Gastrocnemius medialis (tissue), 4 donors: ENCODE measurements around the gene FUNDC2. TPM values are rescaled to one million over a fixed set of nuclear protein-coding genes. Genes with fewer than 3 reads are reported as not detected.

Experiments used
- ATAC-seq, 2 donors: fragments of 150-250 bp; one replicate each; pipeline ENCODE4 v1.9.1; 2016
- DNase-seq, 2 donors: peaks; one replicate each; pipeline ENCODE4 v3.0.0-alpha.2; 2019
- H3K27ac ChIP-seq, 4 donors: fragments of 200-600 bp; sonication (generic); 1 replicate in 1 of 4; 2 replicates in 3 of 4; pipeline ENCODE4 v1.5.1; 2016 to 2018; ENCODE audit warnings: mild to moderate bottlenecking in 2 of 4, moderate library complexity in 1 of 4
- H3K27me3 ChIP-seq, 3 donors: fragments of 200-600 bp; sonication (generic) in 2 of 3; 1 replicate in 1 of 3; 2 replicates in 2 of 3; pipeline versions ENCODE4 v1.5.1 to v1.6.0; 2016 to 2019; ENCODE audit warnings: mild to moderate bottlenecking in 1 of 3, moderate library complexity in 1 of 3
- H3K36me3 ChIP-seq, 2 donors: fragments of 200-600 bp; sonication (generic) in 1 of 2; one replicate each; pipeline ENCODE4 v1.5.1; 2017 to 2018
- H3K4me1 ChIP-seq, 2 donors: fragments of 200-600 bp; sonication (generic) in 1 of 2; one replicate each; pipeline ENCODE4 v1.5.1; 2016 to 2017; ENCODE audit warnings: mild to moderate bottlenecking in 2 of 2
- H3K4me3 ChIP-seq, 4 donors: fragments of 200-600 bp; sonication (generic) in 3 of 4; 1 replicate in 1 of 4; 2 replicates in 3 of 4; pipeline ENCODE4 v1.5.1; 2016 to 2019; ENCODE audit warnings: mild to moderate bottlenecking in 2 of 4
- H3K9me3 ChIP-seq, 3 donors: fragments of 200-600 bp; sonication (generic) in 2 of 3; 1 replicate in 1 of 3; 2 replicates in 2 of 3; pipeline ENCODE4 v1.5.1; 2016 to 2019
- POLR2A ChIP-seq, 2 donors: fragments of 450-650 bp; IDR thresholded peaks; one replicate each; pipeline ENCODE4 v1.6.1; 2017; ENCODE audit warnings: antibody characterized with exemption in 2 of 2, mild to moderate bottlenecking in 2 of 2, moderate library complexity in 2 of 2
- in situ Hi-C, 4 donors: fragments of 200-750 bp; cut with MboI; loops; one replicate each; pipeline versions ENCODE4 v1.15.0 to v1.8.0; 2017; ENCODE audit warnings: low sequenced_read_pairs in 4 of 4
- intact Hi-C: fragments of 100-400 bp; cut with DNase I; formaldehyde crosslinking; loops from one replicate; pipeline ENCODE4 v1.15.1; 2023; ENCODE audit warnings: low total_unique reads
- total RNA-seq, 4 donors: library from RNA; depleted of rRNA; stranded (reverse); fragments of >200 nt; gene quantifications; one replicate each; pipeline versions ENCODE4 v1.1.0 to v1.2.3, GENCODE V29; 2016
- TF ChIP-seq, protein P1 (sequence below), 5 experiments: fragments of 450-650 bp in 3 of 5; fragments of 200-600 bp in 2 of 5; sonication (generic) in 2 of 5; IDR thresholded peaks in 4 of 5; conservative IDR thresholded peaks in 1 of 5; 1 replicate in 4 of 5; 2 replicates in 1 of 5; pipeline ENCODE4 v1.5.1; 2016 to 2019; ENCODE audit warnings: antibody characterized with exemption in 5 of 5, mild to moderate bottlenecking in 3 of 5, moderate library complexity in 3 of 5

The FUNDC2 gene
- total RNA-seq, 4 donors from 2014 or later, result 141 to 267 (median 183) TPM

DNA sequence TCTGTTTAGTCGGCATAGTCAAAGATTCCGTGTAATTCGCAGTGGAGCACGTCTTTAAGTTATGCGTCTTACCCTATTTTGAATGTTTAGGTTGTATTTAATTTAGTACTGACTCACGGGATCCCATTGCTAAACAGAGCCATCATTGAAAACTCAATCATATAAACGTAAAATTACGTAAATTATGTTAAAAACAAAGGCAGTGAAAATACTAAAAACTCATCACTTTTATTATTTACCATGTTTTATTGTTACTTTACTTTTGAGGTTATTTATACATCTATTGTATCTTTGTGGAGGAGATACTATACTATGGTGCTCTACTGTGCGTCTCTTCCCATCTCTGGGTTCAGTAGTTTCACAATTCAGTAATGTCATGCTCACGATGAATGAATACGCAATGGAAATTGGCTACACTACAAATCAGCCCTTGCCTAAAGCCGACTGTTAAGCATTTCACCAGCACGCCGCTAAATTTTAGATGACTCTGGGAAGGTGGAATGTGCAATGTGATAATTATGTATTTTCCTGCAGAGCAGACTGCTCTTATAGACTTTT lies 944 bp downstream of the FUNDC2 start:
- ATAC-seq (peak; percentile 79 to 80), DNase-seq (peak; percentile 15 to 36)
- TF ChIP-seq, protein P1, sequence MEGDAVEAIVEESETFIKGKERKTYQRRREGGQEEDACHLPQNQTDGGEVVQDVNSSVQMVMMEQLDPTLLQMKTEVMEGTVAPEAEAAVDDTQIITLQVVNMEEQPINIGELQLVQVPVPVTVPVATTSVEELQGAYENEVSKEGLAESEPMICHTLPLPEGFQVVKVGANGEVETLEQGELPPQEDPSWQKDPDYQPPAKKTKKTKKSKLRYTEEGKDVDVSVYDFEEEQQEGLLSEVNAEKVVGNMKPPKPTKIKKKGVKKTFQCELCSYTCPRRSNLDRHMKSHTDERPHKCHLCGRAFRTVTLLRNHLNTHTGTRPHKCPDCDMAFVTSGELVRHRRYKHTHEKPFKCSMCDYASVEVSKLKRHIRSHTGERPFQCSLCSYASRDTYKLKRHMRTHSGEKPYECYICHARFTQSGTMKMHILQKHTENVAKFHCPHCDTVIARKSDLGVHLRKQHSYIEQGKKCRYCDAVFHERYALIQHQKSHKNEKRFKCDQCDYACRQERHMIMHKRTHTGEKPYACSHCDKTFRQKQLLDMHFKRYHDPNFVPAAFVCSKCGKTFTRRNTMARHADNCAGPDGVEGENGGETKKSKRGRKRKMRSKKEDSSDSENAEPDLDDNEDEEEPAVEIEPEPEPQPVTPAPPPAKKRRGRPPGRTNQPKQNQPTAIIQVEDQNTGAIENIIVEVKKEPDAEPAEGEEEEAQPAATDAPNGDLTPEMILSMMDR (IDR thresholded peaks at IDR 0.05 in 4 of 5, conservative IDR thresholded peaks at IDR 0.05 in 1 of 5), result no peak
- TF ChIP-seq POLR2A (IDR thresholded peaks at IDR 0.05), result peak; percentile 76 to 79
- intact Hi-C loops, result loop anchor here (2.0 to 5.0 kb wide), 4 partner anchors 21 to 45 kb away; partner anchors contain the start of genes BRCC3, CMC4 and MTCP1
- Histone ChIP-seq H3K36me3 (no peaks in the 10 kb centered on the region), H3K4me3 (peak overlapping the region; percentile 61 to 72 (median 64)), H3K4me1 (peaks cover 3 to 16% of the 10 kb centered on the region in 2 donors), H3K27me3 (no peaks in the 10 kb centered on the region), H3K9me3 (no peaks in the 10 kb centered on the region), H3K27ac (peak overlapping the region; percentile 88 to 98 (median 94))
- in situ Hi-C loops, result no loop called here

DNA sequence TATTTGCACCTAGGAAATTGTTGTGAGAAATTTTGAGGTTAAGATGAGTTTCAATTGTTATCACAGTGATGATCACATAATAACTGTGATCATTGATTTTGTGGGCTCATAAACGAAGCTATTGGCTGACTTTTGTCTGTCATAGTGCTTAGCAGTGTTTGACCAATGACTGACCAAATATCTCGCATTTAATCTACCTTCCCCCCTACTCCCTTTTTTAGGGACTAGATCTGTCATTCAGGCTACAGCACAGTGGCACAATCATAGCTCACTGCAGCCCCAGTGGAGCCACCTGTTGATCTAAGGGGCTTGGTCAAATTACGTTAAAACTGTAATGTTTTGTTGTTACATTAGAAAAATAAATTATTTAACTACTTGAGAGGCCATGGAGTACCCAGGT lies 1.5 kb downstream of the FUNDC2 start:
- intact Hi-C loops, result loop anchor here (5.0 kb wide), 2 partner anchors 44 to 46 kb away; partner anchors contain the start of genes BRCC3, CMC4 and MTCP1
- peak overlapping the region; percentile 88 to 98 (median 94) for H3K27ac ChIP-seq

DNA sequence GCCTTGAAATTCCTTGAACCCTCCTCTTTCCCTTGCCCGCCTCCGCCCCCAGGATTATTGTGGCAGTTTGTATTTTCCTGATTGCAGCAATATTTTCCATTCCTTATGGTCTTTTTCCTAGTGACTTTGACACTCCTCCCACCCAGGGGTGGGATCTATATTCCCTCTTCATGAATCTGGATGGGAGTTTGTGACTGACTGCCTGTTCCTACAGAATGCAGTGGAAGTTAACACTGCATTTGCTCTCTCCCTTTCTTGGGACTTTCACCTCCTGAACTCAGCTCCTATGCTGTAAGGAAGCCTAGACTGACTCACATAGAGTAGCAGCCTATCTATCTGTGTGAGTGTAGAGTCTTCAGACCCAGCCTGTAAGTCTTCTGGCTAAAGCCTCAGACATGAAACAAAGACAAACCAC lies 2.2 kb downstream of the FUNDC2 start:
- in situ Hi-C loops, result no loop called here
- H3K36me3 ChIP-seq, result no peaks in the 10 kb centered on the region
- H3K27ac ChIP-seq, result peak overlapping the region; percentile 88 to 98 (median 94)
- peak overlapping the region; percentile 21 to 63 (median 42) for H3K4me3 ChIP-seq
- no peaks in the 10 kb centered on the region for H3K27me3 ChIP-seq
- peak in 1 of 2 donors; percentile 27 for TF ChIP-seq POLR2A (IDR thresholded peaks at IDR 0.05)
- TF ChIP-seq, protein P1 (IDR thresholded peaks at IDR 0.05 in 4 of 5, conservative IDR thresholded peaks at IDR 0.05 in 1 of 5), result no peak
- DNase-seq (no peak), ATAC-seq (peak; percentile 21 to 40)
- intact Hi-C loops, result loop anchor here (5.0 kb wide), 2 partner anchors 43 to 47 kb away; partner anchors contain the start of genes BRCC3, CMC4 and MTCP1
- peaks cover 3 to 16% of the 10 kb centered on the region in 2 donors for H3K4me1 ChIP-seq
- no peaks in the 10 kb centered on the region for H3K9me3 ChIP-seq

More for the DNA sequence above, 1.5 kb downstream of the FUNDC2 start:
- Histone ChIP-seq H3K4me3 (peak overlapping the region; percentile 61 to 72 (median 64)), H3K9me3 (no peaks in the 10 kb centered on the region), H3K27me3 (no peaks in the 10 kb centered on the region), H3K36me3 (no peaks in the 10 kb centered on the region), H3K4me1 (peaks cover 3 to 16% of the 10 kb centered on the region in 2 donors)
- no peak for ATAC-seq
- in situ Hi-C loops, result no loop called here
- TF ChIP-seq, protein P1 (IDR thresholded peaks at IDR 0.05 in 4 of 5, conservative IDR thresholded peaks at IDR 0.05 in 1 of 5), result no peak
- TF ChIP-seq POLR2A (IDR thresholded peaks at IDR 0.05), result no peak
- DNase-seq, result no peak

DNA sequence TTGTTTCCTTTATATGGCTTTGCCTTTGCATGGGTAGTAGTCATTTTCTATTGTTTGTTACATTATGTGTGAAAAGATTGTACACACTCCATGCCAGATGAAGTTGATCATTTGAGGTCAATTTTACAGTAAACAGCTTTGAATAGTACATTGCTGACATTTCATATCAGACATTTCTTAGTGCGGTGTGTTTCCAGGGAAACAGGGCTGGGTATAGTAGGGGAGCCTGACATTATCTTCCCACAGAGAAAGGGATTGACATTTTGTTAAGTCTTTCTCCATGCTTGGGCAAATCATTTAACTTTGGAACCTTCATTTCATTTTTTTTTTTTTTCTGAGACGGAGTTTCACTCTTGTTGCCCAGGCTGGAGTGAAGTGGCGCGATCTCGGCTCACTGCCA lies 5.0 kb downstream of the FUNDC2 start:
- in situ Hi-C loops, result no loop called here
- no peak for ATAC-seq
- Histone ChIP-seq H3K4me1 (peaks cover 3 to 16% of the 10 kb centered on the region in 2 donors), H3K9me3 (no peaks in the 10 kb centered on the region), H3K4me3 (no peak overlapping the region), H3K36me3 (no peaks in the 10 kb centered on the region), H3K27ac (peak overlapping the region; percentile 50 to 98 (median 72)), H3K27me3 (no peaks in the 10 kb centered on the region)
- no peak for DNase-seq
- intact Hi-C loops, result no loop called here
- TF ChIP-seq, protein P1 (IDR thresholded peaks at IDR 0.05 in 4 of 5, conservative IDR thresholded peaks at IDR 0.05 in 1 of 5), result no peak
- TF ChIP-seq POLR2A (IDR thresholded peaks at IDR 0.05), result no peak
